Measurements from ENCODE around the gene OSBPL5. TPM values are rescaled to one million over a fixed set of nuclear protein-coding genes. Genes with fewer than 3 reads are reported as not detected.

Gene OSBPL5
- total RNA-seq, 1 experiment from 2014 or later = 16.1 TPM

DNA sequence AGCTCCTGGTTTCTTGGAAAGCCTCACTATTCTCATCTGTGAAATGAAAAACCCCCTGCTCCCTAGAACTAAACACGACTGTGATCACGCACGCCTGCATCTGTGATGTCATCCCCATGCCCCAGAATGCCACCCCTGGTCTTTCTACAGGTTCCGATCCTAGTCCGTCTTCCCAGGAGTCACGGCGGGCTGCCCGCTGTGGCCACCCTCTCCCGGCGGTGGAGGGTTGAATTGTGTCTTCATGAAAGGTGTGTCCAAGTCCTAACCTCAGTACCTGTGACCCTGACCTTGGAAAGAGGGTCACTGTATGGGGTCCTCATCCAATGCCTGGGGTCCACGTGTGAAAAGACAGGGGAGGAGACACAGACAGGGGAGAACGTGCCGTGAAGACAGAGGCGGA, 14.4 kb downstream of the OSBPL5 start:
- no peaks in the 10 kb centered on the region for H4K20me1 ChIP-seq (ENCODE audit: control insufficient read depth, insufficient read depth, insufficient read length)
- no peak overlapping the region for H3K18ac ChIP-seq (ENCODE audit: insufficient read length, low read depth, low read length)
- no peaks in the 10 kb centered on the region for H3K9me3 ChIP-seq (ENCODE audit: control insufficient read depth, low read depth, low read length)
- no peak overlapping the region; the same call in 1 of the 2 replicates for H3K14ac ChIP-seq (ENCODE audit: insufficient read depth, low read length)
- no peaks in the 10 kb centered on the region for H3K27me3 ChIP-seq (ENCODE audit: insufficient read depth, low read length)
- H3K27ac ChIP-seq (ENCODE audit: insufficient read length, low read depth, low read length) = no peak overlapping the region
- no peak overlapping the region for H4K8ac ChIP-seq (replicated peaks; ENCODE audit: insufficient read length, low read depth, low read length)
- H2BK15ac ChIP-seq (ENCODE audit: low read depth, low read length) = no peak overlapping the region
- no peak overlapping the region for H3T11ph ChIP-seq (ENCODE audit: low read length)
- H3K4me3 Mint-ChIP-seq = no peak overlapping the region
- no CpG with 5 or more reads among the region's 14 CpGs for WGBS (ENCODE audit: extremely low coverage, insufficient read length, low lambda C conversion rate)
- no peak overlapping the region for H3K56ac ChIP-seq (ENCODE audit: insufficient read length, low read depth, low read length)
- no peak overlapping the region for H2AFZ ChIP-seq (ENCODE audit: low read length)
- H2BK12ac ChIP-seq (ENCODE audit: insufficient read length, low read depth, low read length) = no peak overlapping the region
- no peak for DNase-seq
- TF ChIP-seq, protein P1, sequence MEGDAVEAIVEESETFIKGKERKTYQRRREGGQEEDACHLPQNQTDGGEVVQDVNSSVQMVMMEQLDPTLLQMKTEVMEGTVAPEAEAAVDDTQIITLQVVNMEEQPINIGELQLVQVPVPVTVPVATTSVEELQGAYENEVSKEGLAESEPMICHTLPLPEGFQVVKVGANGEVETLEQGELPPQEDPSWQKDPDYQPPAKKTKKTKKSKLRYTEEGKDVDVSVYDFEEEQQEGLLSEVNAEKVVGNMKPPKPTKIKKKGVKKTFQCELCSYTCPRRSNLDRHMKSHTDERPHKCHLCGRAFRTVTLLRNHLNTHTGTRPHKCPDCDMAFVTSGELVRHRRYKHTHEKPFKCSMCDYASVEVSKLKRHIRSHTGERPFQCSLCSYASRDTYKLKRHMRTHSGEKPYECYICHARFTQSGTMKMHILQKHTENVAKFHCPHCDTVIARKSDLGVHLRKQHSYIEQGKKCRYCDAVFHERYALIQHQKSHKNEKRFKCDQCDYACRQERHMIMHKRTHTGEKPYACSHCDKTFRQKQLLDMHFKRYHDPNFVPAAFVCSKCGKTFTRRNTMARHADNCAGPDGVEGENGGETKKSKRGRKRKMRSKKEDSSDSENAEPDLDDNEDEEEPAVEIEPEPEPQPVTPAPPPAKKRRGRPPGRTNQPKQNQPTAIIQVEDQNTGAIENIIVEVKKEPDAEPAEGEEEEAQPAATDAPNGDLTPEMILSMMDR (conservative IDR thresholded peaks at IDR 0.05) = no peak
- H3K79me2 ChIP-seq (ENCODE audit: insufficient read depth, low read length) = no peaks in the 10 kb centered on the region
- H3K79me1 ChIP-seq (ENCODE audit: insufficient read depth, low read depth, low read length, poor library complexity, severe bottlenecking) = no peaks in the 10 kb centered on the region
- H2AK5ac ChIP-seq (ENCODE audit: insufficient read length, low read length) = no peak overlapping the region
- H3K4ac ChIP-seq (ENCODE audit: low read depth, low read length) = no peak overlapping the region
- H2BK5ac ChIP-seq (ENCODE audit: insufficient read length, low read length) = no peak overlapping the region
- peaks cover 0 to 4% (median 2%) of the 10 kb centered on the region in 3 experiments; a peak in 3 of 7 replicates for H3K36me3 Mint-ChIP-seq (ENCODE audit: insufficient read depth in 1 of 3, low read depth in 3 of 3)
- H3K9ac ChIP-seq (ENCODE audit: extremely low read depth, insufficient read length, low read length) = no peak overlapping the region
- peak overlapping the region in 1 of 3 experiments; percentile 78; a peak in 1 of 7 replicates for H3K27ac Mint-ChIP-seq
- H4K5ac ChIP-seq (ENCODE audit: insufficient read length, low read depth, low read length) = no peak overlapping the region
- H3K4me1 ChIP-seq (ENCODE audit: insufficient read depth, low read length) = no peaks in the 10 kb centered on the region; the same call in 1 of the 2 replicates
- H3K4me2 ChIP-seq (ENCODE audit: insufficient read depth, insufficient read length, low read length) = no peak overlapping the region
- H3K23me2 ChIP-seq (ENCODE audit: insufficient read length, low read depth, low read length, poor library complexity, severe bottlenecking) = no peaks in the 10 kb centered on the region
- no peaks in the 10 kb centered on the region for H3K27me3 Mint-ChIP-seq (ENCODE audit: low read depth)
- H4K91ac ChIP-seq (ENCODE audit: insufficient read length, low read depth, low read length) = no peak overlapping the region
- H3K9me3 Mint-ChIP-seq = no peaks in the 10 kb centered on the region
- H2BK120ac ChIP-seq (ENCODE audit: low read depth, low read length, poor library complexity, severe bottlenecking) = no peak overlapping the region
- peaks cover 32 to 46% of the 10 kb centered on the region in 2 experiments for H3K4me1 Mint-ChIP-seq
- H2BK20ac ChIP-seq (ENCODE audit: low read depth, low read length, poor library complexity, severe bottlenecking) = no peak overlapping the region
- H3K23ac ChIP-seq (ENCODE audit: insufficient read length, low read depth, low read length) = no peak overlapping the region
